Endodermal cell (in vitro differentiated cells): ENCODE results near the gene SCT. TPM values are rescaled to one million over a fixed set of nuclear protein-coding genes. Genes with fewer than 3 reads are reported as not detected.

Source experiments
- DNase-seq: peaks from one replicate; pipeline ENCODE4 v3.0.0-alpha.2; 2017
- H3K27ac ChIP-seq: 2 replicates; pipeline ENCODE4 v1.5.1; 2013; ENCODE audit warnings: mild to moderate bottlenecking, low read depth, low read length, moderate library complexity
- H3K27me3 ChIP-seq: 2 replicates; pipeline ENCODE4 v1.6.1; 2013; ENCODE audit warnings: mild to moderate bottlenecking, low read length, moderate library complexity; ENCODE audit not compliant: insufficient read depth, control insufficient read depth, poor library complexity, severe bottlenecking
- H3K36me3 ChIP-seq: 2 replicates; pipeline ENCODE4 v1.7.0; 2013; ENCODE audit warnings: mild to moderate bottlenecking, low read length, moderate library complexity; ENCODE audit not compliant: control insufficient read depth, insufficient read depth
- H3K4me1 ChIP-seq: one replicate; pipeline ENCODE4 v1.7.0; 2013; ENCODE audit warnings: low read length; ENCODE audit not compliant: control insufficient read depth, insufficient read depth
- H3K4me3 ChIP-seq: 2 replicates; pipeline ENCODE4 v1.5.1; 2013; ENCODE audit warnings: mild to moderate bottlenecking, low read length, moderate library complexity
- H3K9ac ChIP-seq: 2 replicates; pipeline ENCODE4 v1.6.1; 2013; ENCODE audit warnings: mild to moderate bottlenecking, low read length, moderate library complexity; ENCODE audit not compliant: poor library complexity, severe bottlenecking; ENCODE audit errors: extremely low read depth
- H3K9me3 ChIP-seq: 2 replicates; pipeline ENCODE4 v1.6.1; 2013; ENCODE audit warnings: mild to moderate bottlenecking, low read length, moderate library complexity; ENCODE audit not compliant: control insufficient read depth
- H3K27ac Mint-ChIP-seq: 2 replicates; pipeline ENCODE4 v1.8.0; 2020; ENCODE audit warnings: mixed read lengths
- H3K27me3 Mint-ChIP-seq: 2 replicates; pipeline ENCODE4 v1.8.0; 2021; ENCODE audit warnings: mild to moderate bottlenecking, mixed read lengths; ENCODE audit not compliant: insufficient read depth
- H3K36me3 Mint-ChIP-seq: 2 replicates; pipeline ENCODE4 v1.8.0; 2020; ENCODE audit warnings: low read depth, mixed read lengths
- H3K4me1 Mint-ChIP-seq: 2 replicates; pipeline ENCODE4 v1.8.0; 2020; ENCODE audit warnings: mixed read lengths
- H3K4me3 Mint-ChIP-seq: 2 replicates; pipeline ENCODE4 v1.8.0; 2020; ENCODE audit warnings: mild to moderate bottlenecking, moderate library complexity, mixed read lengths
- H3K9me3 Mint-ChIP-seq: 2 replicates; pipeline ENCODE4 v1.8.0; 2020; ENCODE audit warnings: mild to moderate bottlenecking, mixed read lengths
- WGBS, 2 experiments: methylation state at CpG; one replicate each; pipeline versions ENCODE4 v1.1.5 to v1.1.7; 2013; ENCODE audit warnings: missing lambda C conversion rate in 2 of 2, mixed read lengths in 1 of 2; ENCODE audit not compliant: insufficient coverage in 1 of 2, insufficient read length in 1 of 2; 5-methylcytosine and 5-hydroxymethylcytosine counted together
- long read RNA-seq, 4 experiments: library from polyadenylated mRNA in 2 of 4; library from RNA in 1 of 4; library from capped mRNA in 1 of 4; stranded (forward) in 3 of 4; unstranded in 1 of 4; transcript quantifications; one replicate each; pipeline ENCODE4 v2.0.0, GENCODE V29; 2020 to 2021; ENCODE audit warnings: inconsistent platforms in 1 of 4
- polyA plus RNA-seq, 2 experiments: library from polyadenylated mRNA; stranded (reverse); fragments of 50-300 nt; gene quantifications; one replicate each; pipeline ENCODE4 v1.2.3, GENCODE V29; 2013
- total RNA-seq, 2 donors: library from RNA; stranded (reverse); fragmentation: NEBNext Ultra II Directional in 1 of 2; extraction: Animal tissue kit (Norgen Biotek cat#: 25700) in 1 of 2; gene quantifications; 2 replicates in 1 of 2; 3 replicates in 1 of 2; pipeline ENCODE4 v1.2.1, GENCODE V29; 2021
- TF ChIP-seq, protein P1 (sequence below): fragments of 200-600 bp; sonication (generic); conservative IDR thresholded peaks from 2 replicates; pipeline ENCODE4 v1.5.0; 2021; ENCODE audit warnings: antibody characterized with exemption, mild to moderate bottlenecking

The SCT gene, protein sequence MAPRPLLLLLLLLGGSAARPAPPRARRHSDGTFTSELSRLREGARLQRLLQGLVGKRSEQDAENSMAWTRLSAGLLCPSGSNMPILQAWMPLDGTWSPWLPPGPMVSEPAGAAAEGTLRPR
- total RNA-seq = 1 to 10 TPM; 3.9 to 6.1 TPM
- not detected for polyA plus RNA-seq (2013, experiment 1 of 2)
- polyA plus RNA-seq (2013, experiment 2 of 2) = not detected
- long read RNA-seq, experiment 1 = 0 reads
- long read RNA-seq, experiment 2 = 0 reads
- long read RNA-seq, experiment 3 = 0 reads
- long read RNA-seq, experiment 4 = 0 reads

DNA sequence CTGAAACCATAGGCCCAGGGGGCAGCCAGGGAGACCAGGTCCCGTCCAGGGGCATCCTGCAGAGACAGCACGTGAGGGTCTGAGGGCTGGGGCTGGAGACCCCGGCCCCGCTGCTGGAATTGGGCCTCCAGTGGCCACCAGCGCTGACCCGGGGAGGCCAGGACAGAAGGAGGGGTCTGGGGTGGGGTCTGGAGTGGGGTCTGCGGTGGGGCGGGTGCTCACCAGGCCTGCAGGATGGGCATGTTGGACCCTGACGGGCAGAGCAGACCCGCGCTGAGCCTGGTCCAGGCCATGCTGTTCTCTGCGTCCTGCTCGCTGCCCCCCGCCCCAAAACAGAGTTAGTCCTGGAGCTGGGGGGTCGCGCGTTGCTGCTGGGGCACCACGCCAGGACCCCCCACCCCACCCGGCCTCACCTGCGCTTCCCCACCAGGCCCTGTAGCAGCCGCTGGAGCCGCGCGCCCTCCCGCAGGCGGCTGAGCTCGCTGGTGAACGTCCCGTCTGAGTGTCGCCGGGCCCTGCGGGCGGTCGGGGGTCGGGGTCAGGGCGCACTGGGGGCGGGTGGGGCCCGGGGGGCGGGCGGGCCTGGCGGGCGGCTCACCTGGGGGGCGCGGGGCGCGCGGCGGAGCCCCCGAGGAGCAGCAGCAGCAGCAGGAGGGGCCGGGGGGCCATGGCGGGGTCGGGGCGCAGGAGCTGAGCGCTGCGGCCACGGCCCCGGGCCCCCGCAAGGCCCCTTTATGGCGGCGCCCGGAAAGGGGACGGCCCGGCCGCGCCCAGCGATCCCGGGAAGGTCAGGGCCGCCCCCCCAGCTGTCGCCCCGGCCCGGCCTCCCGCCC lies at the start of gene SCT:
TSS of gene SCT (minus strand) at position 707 of the 833 bp plus-strand sequence. CDS start at position 669, 38 bp downstream.
- 32 to 49% methylated on average over 22 to 72 of the region's 72 CpGs for WGBS, 2 experiments
- Histone ChIP-seq H3K36me3 (no peaks in the 10 kb centered on the region), H3K4me1 (no peaks in the 10 kb centered on the region), H3K9me3 (no peaks in the 10 kb centered on the region), H3K27me3 (peaks cover 12% of the 10 kb centered on the region), H3K4me3 (no peak within 1 kb of the TSS), H3K27ac (no peak within 1 kb of the TSS), H3K9ac (no peak within 1 kb of the TSS)
- peak; percentile 72 for DNase-seq
- Mint-ChIP-seq H3K9me3 (peaks cover 5% of the 10 kb centered on the region), H3K27me3 (peaks cover 20% of the 10 kb centered on the region), H3K4me1 (no peaks in the 10 kb centered on the region), H3K27ac (no peak within 1 kb of the TSS), H3K36me3 (peaks cover 6% of the 10 kb centered on the region), H3K4me3 (peak within 1 kb of the TSS; percentile 47)
- TF ChIP-seq, protein P1, sequence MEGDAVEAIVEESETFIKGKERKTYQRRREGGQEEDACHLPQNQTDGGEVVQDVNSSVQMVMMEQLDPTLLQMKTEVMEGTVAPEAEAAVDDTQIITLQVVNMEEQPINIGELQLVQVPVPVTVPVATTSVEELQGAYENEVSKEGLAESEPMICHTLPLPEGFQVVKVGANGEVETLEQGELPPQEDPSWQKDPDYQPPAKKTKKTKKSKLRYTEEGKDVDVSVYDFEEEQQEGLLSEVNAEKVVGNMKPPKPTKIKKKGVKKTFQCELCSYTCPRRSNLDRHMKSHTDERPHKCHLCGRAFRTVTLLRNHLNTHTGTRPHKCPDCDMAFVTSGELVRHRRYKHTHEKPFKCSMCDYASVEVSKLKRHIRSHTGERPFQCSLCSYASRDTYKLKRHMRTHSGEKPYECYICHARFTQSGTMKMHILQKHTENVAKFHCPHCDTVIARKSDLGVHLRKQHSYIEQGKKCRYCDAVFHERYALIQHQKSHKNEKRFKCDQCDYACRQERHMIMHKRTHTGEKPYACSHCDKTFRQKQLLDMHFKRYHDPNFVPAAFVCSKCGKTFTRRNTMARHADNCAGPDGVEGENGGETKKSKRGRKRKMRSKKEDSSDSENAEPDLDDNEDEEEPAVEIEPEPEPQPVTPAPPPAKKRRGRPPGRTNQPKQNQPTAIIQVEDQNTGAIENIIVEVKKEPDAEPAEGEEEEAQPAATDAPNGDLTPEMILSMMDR = no peak

DNA sequence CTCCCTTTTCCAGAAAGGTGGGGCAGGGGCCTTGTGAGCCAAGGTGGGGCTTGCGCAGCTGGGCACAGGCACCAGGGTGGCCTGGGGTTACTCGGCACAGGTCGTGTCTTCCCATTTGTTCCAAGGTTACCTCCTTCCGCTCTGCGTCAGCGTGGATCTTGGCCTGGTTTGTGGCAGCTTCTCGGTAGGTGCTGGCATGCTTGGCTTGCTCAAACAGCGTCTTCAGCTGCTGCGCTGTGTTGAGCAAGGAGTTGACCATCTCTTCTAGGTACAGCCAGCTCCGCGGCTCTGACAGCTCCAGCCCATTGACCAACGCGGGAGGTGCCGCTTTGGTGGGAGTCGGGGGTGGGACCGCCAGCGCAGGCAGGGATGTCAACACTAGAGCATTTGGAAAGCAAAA lies 47.4 kb upstream of the SCT start:
- no peaks in the 10 kb centered on the region for H3K27me3 ChIP-seq
- no peak overlapping the region for H3K9ac ChIP-seq
- H3K4me1 ChIP-seq = no peaks in the 10 kb centered on the region
- H3K36me3 ChIP-seq = peaks cover 36% of the 10 kb centered on the region
- Mint-ChIP-seq H3K4me3 (no peak overlapping the region), H3K4me1 (no peaks in the 10 kb centered on the region), H3K36me3 (peaks cover 58% of the 10 kb centered on the region), H3K27ac (no peak overlapping the region), H3K9me3 (no peaks in the 10 kb centered on the region), H3K27me3 (no peaks in the 10 kb centered on the region)
- WGBS, 2 experiments = 92 to 95% methylated on average over 16 to 17 of the region's 17 CpGs
- no peak overlapping the region for H3K4me3 ChIP-seq
- TF ChIP-seq, protein P1 = no peak
- H3K9me3 ChIP-seq = no peaks in the 10 kb centered on the region
- H3K27ac ChIP-seq = no peak overlapping the region
- no peak for DNase-seq

DNA sequence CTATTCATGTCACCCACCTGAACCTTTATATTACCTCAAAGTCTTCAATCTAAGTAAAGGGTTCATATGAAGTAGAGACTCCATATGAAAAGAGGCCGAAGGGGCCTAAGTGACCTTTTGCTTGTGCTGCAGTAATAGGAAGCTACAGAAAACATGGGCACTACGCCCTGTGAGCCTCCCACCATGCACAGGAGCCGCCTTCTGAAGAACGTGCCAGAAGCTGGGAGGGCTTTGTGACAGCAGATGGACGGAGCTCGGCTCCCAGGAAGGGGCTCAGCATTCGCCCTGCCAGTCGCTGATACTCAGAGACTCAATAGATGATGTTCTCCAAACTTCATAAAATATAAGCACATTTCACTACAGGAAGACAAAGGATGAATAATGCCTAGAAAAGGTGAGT lies 46.9 kb upstream of the SCT start:
- TF ChIP-seq, protein P1 = no peak
- no peak overlapping the region for H3K27ac Mint-ChIP-seq
- 81 to 90% methylated on average over 4 to 8 of the region's 8 CpGs for WGBS, 2 experiments
- no peaks in the 10 kb centered on the region for H3K9me3 Mint-ChIP-seq
- peaks cover 54% of the 10 kb centered on the region for H3K36me3 Mint-ChIP-seq
- Histone ChIP-seq H3K27ac (no peak overlapping the region), H3K4me1 (no peaks in the 10 kb centered on the region), H3K9me3 (no peaks in the 10 kb centered on the region), H3K4me3 (no peak overlapping the region), H3K36me3 (peaks cover 34% of the 10 kb centered on the region), H3K27me3 (no peaks in the 10 kb centered on the region), H3K9ac (no peak overlapping the region)
- no peaks in the 10 kb centered on the region for H3K4me1 Mint-ChIP-seq
- no peaks in the 10 kb centered on the region for H3K27me3 Mint-ChIP-seq
- no peak for DNase-seq
- H3K4me3 Mint-ChIP-seq = no peak overlapping the region
